ENCODE measurements around the gene RYR2. TPM values are rescaled to one million over a fixed set of nuclear protein-coding genes. Genes with fewer than 3 reads are reported as not detected.

The RYR2 gene
- polyA plus RNA-seq, 3 donors, result 1.2 to 1.4 (median 1.3) TPM

DNA sequence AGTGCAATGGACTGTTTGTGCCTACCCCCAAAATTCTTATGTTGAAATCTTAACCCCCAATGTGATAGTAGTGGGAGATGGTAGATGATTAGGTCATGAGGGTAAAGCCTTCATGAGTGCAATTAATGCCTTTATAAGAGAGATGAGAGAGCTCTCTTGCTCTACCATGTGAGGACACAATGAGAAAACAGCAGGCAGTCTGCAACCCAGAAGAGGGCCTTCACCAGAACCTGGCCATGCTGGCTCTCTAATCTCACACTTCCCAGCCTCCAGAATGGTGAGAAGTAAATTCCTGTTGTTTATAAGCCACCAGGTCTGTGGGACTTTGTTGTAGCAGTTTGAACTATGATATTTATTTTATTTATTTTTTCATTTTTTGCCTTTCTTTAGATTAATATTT lies 21.0 kb downstream of the RYR2 start:
- DNase-seq (ENCODE audit: extremely low read depth in 1 of 11, low read depth in 9 of 11, low spot score in 4 of 11), result no peak

DNA sequence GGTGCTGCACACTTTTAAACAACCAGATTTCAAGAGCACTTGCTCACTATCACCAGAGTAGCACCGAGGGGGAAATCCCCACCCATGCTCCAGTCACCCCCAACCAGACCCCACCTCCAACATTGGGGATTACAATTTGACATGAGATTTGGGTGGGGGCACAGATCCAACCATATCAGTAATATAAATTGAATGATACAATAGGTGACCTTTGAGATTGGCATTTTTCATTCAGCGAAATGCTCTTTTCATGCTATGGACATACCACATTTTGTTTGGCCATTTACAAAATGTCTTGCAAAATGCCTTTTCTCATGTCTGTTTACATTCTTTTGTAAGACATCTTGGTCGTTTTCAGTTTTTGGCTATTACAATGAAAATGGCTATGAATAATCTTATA lies 23.9 kb downstream of the RYR2 start:
- no peak for DNase-seq (ENCODE audit: extremely low read depth in 1 of 11, low read depth in 9 of 11, low spot score in 4 of 11)

DNA sequence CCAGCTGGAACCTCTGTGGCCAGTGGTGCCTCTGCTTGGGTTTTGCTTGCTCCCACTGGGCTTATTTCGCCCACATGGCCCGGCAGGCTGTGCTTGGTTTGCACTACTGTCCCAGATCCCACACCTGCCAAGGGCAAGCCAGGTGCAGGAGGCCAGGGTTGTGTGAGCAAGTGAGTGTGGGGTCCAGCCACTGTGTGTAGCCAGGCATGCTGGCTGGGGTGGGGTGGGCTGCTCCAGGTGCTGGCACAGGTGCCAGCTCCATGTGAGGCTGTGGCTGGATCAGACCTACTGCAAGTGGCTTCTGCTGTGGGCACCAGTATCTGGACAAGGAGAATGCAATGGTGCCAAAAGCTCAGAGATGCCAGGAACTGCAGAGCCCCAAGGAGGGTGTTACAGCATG lies 28.5 kb downstream of the RYR2 start:
- no peak for DNase-seq (ENCODE audit: extremely low read depth in 1 of 11, low read depth in 9 of 11, low spot score in 4 of 11)

DNA sequence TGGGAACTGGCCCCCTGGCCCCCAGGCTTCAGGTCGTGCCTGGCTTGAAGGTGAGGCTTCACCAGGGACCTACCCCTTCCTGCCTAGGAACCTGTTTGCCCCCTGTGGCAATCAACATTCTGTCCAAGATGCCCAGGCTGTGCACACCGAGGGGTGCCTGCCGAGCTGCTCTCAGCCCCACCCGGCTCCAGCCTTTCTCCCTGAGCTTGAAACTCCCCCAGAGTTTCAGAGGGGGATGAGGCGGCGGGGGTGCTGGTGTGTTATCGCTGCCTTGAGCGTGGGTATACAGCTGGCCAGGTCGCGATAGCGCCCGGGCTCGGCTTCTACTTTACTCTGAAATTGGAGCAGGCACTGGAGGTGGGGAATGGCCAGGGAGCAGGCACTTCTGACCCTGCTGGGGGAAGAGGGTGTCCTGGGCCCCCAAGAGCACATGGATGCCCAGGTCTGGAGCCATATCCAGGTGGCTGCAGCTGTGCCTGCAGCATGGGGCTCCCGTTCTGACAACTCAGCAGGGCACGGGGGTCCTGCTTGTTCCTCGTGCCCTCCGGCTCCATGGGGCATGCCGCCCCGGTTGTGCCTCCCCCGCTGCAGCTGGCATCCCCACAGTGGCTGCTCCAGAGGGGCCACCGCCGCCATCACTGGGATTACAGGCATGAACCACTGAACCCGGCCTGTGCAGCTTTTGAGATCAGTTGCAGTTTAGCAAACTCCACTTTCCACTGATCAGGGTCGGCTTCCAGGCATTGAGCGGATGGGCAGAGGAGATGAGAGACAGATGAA lies 29.8 kb downstream of the RYR2 start:
- DNase-seq (ENCODE audit: extremely low read depth in 1 of 11, low read depth in 9 of 11, low spot score in 4 of 11), result no peak

DNA sequence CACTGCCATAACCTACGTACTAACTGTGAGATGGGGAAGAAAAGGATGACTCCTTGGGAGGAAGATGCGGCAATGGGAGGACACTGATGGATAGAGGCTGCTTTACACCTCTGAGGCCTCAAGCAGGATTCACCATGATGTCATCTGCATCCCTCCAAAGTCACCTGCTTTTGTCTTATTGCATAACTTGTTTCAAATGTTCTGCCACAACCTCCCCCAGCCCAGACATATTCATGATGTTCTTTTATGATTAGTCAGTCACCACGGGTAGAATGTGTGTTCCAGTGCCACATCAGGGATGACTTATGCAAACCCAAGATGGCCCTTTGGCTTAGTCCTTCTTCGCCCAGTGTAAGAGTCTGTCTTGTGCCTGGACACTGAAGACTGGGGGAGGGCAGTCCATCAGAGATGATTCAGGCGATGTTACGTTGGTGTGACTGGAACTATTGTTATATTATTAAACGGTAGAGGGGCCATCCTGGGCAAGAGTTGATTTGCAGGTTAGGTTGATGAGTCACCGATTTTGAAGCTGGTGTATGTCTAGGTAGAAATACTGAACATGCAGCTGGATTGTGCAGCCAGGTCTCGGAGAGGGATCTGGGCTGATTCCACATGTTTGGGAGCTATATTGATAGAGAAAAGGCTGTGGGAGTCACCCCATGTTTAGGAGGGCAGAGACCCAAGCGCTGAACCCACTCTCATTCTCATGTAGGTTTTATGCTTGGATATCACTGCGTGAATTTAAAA lies 32.6 kb downstream of the RYR2 start:
- DNase-seq (ENCODE audit: extremely low read depth in 1 of 11, low read depth in 9 of 11, low spot score in 4 of 11), result no peak

GRCh38 chr1:237084341-237085077 lies 42.5 kb downstream of the RYR2 start:
- DNase-seq (ENCODE audit: extremely low read depth in 1 of 11, low read depth in 9 of 11, low spot score in 4 of 11), result no peak

DNA sequence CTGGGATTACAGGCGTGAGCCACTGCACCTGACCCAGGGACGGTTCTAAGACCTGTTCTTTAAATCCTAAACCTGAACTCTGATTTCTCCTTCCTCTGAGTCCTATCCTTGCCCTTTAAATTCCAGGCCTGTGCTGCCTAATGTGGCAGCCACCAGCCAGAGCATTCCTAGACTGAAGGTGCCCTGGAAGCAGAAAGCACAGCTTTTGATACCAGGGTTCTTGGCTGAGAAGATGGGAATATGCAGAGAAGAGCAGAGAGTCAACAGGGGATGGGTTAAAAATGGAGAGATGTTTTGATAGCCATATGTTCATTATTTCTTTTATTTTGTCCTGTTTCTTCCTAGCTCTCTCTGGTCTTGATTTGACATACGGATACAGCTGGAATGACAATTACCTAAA lies 49.7 kb downstream of the RYR2 start:
- DNase-seq (ENCODE audit: extremely low read depth in 1 of 11, low read depth in 9 of 11, low spot score in 4 of 11), result no peak

DNA sequence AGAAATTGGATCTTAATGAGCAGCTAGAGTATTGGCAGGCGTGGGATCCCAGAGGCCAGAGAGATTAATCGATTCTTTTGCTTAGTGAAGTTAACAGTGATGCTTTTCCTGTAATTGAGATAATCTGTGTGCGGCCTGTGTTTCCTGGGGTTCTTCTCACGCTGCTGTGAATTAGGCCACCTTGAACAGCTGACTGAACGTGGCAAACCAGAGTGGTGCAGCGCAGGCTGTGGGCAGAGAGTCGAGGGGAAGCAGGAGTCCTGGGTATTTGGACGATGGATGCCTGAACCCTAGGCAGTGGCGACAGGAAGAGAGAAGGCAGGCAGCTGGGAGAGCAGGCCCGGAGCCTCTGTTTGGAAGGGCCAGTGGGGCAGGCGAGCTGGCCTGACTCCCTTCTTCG lies 51.7 kb downstream of the RYR2 start:
- DNase-seq (ENCODE audit: extremely low read depth in 1 of 11, low read depth in 9 of 11, low spot score in 4 of 11), result no peak

DNA sequence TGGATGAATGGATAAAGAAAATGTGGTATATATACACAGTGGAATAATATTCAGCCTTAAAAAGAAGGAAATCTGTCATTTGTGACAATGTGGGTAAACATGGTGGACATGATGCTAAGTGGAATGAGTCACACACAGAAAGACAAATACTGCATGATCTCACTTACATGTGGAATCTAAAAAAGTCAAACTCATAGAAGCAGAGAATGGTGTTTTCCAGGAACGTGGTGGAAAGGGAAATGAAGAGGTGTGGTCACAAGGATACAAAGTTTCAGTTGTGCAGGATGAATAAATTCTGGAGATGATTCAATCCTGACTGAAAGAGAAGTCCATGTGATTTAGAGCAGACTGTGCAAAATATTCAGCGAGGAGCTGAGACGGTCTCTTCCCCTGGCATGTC lies 56.6 kb downstream of the RYR2 start:
- DNase-seq (ENCODE audit: extremely low read depth in 1 of 11, low read depth in 9 of 11, low spot score in 4 of 11), result no peak

DNA sequence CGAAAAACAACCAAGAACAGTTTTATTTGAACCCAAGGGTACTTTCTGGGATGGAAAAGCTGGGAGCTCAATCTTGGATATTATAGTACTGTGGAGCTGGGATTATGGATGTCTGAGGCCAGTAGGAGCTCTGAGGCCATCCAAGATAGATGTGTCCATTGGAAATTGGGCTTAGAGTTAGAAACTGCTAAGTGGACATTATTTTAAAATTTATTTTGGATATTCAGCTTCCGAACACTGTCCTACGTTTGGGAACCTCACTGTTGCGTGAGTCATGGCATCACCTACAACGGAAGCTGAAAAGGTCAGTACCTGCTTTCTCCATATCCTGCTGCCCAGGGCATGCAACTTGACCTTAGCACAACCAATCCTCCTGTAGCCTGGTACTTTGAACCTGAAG lies 61.0 kb downstream of the RYR2 start:
- DNase-seq (ENCODE audit: extremely low read depth in 1 of 11, low read depth in 9 of 11, low spot score in 4 of 11), result no peak

DNA sequence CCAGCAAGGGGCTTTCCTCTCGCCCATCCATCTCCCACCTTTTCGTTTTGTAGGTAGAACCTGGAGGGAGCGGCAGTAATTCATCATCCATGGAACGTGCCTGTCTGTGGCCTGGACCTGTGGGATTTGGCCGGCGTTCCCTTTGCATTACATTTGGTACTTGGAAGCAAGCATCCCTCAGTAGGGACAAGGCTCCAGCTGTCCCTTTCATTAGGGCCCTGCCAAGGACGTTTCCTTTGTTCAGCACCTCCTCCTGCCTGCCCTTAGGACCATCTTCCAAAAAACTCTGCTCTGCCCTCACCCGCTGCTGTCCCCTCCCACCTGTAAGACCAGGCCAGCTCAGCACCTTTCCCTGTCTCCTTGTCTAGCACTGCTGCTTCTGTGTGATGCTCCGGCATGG lies 62.1 kb downstream of the RYR2 start:
- DNase-seq (ENCODE audit: extremely low read depth in 1 of 11, low read depth in 9 of 11, low spot score in 4 of 11), result no peak

DNA sequence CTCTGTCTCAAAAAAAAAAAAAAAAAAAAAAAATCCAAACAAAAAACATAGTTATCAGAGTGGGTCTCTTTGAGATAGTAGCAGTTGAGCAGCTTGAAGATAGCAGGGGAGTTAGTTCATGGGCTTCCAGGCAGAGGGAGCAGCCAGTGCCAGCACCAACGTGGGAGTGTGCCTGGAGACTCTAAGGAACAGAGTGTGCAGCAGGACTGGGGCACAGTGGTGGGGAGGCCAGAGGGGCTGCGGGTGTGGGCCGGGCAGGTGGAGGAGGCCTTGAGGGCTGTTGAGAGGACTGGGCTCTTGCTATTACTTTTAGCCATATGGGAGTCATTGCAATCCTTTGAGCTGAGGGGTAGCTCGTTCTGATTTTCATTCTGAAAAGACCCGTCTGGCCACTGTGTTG lies 63.8 kb downstream of the RYR2 start:
- DNase-seq (ENCODE audit: extremely low read depth in 1 of 11, low read depth in 9 of 11, low spot score in 4 of 11), result no peak

GRCh38 chr1:237108297-237109040 lies 66.5 kb downstream of the RYR2 start:
- DNase-seq (ENCODE audit: extremely low read depth in 1 of 11, low read depth in 9 of 11, low spot score in 4 of 11), result no peak

DNA sequence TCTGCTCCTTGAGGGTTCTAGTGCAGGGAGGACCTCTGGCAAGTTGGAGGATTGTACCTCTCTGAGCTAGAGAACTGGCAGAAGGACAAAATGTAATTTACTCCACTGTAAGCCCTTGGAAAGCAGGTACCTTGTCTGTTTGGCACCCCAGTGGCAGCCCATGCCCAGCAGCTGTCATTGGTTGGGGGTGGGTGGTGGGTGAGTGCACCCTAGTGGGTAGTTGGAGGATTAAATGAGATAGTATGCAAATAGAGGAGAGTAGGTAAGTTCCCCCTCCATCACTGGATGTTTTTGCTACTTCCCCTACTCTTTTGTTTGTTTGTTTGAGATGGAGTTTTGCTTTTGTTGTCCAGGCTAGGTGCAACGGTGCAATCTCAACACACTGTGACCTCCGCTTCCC lies 69.8 kb downstream of the RYR2 start:
- DNase-seq (ENCODE audit: extremely low read depth in 1 of 11, low read depth in 9 of 11, low spot score in 4 of 11), result no peak

- no peak for DNase-seq (ENCODE audit: extremely low read depth in 1 of 11, low read depth in 9 of 11, low spot score in 4 of 11)
These were observed 70.7 kb downstream of the RYR2 start for GRCh38 chr1:237112663-237113062.

DNA sequence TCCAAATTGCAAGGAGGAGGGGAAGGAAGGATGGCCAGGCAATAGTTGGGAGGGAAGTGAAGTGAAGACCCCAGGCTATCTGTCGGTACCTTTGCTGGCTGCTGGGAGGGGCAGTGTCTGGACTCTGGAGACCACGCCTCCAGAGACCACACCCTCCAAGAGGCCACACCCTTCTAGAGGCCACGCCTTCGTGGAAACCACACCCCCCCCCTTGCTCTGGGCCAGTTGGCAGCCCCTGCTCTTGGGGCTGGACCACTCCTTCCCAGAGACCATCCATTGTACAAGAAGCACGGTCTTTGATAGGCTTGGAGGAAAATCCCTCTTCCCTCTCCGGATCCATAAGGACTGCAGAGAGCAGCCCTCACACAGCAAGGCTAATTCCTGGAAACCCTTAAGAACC lies 73.1 kb downstream of the RYR2 start:
- DNase-seq (ENCODE audit: extremely low read depth in 1 of 11, low read depth in 9 of 11, low spot score in 4 of 11), result no peak

- DNase-seq (ENCODE audit: extremely low read depth in 1 of 11, low read depth in 9 of 11, low spot score in 4 of 11), result no peak
These were observed 77.1 kb downstream of the RYR2 start for GRCh38 chr1:237119091-237119490.

DNA sequence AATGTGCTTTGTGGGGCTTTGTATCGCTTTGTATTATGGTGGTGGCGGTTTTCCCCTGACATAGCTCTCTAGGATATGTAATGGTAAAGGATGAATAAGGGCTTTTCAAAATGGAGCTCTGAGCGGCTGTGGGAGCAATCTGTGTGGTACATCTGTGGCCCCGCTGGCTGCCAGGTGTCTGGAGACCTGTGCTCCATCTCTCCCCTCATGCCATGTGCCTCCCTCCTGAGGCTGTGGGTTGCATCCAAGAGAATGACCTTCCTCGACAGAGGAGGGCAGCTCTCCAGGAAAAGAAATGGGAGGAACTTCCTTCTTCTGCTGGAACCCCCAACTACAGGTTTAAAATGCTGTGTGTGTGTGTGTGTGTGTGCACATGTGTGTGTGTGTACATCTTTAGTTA lies 78.7 kb downstream of the RYR2 start:
- DNase-seq (ENCODE audit: extremely low read depth in 1 of 11, low read depth in 9 of 11, low spot score in 4 of 11), result no peak

- no peak for DNase-seq (ENCODE audit: extremely low read depth in 1 of 11, low read depth in 9 of 11, low spot score in 4 of 11)
These were observed 83.0 kb downstream of the RYR2 start for GRCh38 chr1:237124856-237125462.

Data from renal cortex interstitium (tissue), 11 donors.